ENCODE data around the gene CDH8. TPM values are rescaled to one million over a fixed set of nuclear protein-coding genes. Genes with fewer than 3 reads are reported as not detected.

CDH8 gene
- polyA plus RNA-seq, 4 donors: 5.6 to 45.7 (median 7.9) TPM

DNA sequence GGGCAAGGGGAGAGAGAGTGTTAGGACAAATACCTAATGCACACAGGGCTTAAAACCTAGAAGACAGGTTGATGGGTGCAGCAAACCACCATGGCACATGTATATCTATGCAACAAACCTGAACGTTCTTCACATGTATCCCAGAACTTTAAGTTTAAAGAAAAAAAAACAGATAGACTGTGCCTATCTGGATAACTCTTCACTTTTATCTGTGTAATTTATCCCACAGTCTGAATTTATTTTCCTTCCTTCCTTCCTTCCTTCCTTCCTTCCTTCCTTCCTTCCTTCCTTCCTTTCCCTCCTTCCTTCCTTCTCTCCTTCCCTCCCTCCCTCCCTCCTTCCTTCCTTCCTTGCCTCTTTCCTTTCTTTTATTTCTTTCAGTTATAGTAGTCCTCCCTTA, 370.7 kb downstream of the CDH8 start:
- DNase-seq (ENCODE audit: low read depth in 4 of 4, low spot score in 3 of 4): no peak

DNA sequence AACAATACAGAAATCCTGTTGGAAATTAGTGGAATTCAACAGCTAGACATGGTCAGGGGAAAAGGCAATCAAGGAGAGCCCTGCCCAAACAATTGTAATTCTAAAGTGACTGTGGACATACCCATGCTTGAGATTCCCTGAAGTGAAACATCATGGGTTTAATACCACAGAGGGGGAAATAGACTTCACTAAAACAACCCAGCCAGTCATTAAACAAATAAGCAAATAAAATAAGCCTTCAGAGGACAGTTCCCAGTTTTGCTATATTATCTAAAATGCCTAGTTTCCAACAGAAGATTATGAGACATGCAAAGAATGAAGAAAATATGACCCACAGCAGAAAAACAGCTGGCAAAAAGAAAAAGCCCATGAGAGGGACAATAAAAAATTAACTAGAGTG, 376.3 kb downstream of the CDH8 start:
- no peak for DNase-seq (ENCODE audit: low read depth in 4 of 4, low spot score in 3 of 4)

GRCh38 chr16:61654962-61655361, 381.3 kb downstream of the CDH8 start:
- DNase-seq (ENCODE audit: low read depth in 4 of 4, low spot score in 3 of 4): no peak

GRCh38 chr16:61653544-61653943, 382.7 kb downstream of the CDH8 start:
- DNase-seq (ENCODE audit: low read depth in 4 of 4, low spot score in 3 of 4): no peak

DNA sequence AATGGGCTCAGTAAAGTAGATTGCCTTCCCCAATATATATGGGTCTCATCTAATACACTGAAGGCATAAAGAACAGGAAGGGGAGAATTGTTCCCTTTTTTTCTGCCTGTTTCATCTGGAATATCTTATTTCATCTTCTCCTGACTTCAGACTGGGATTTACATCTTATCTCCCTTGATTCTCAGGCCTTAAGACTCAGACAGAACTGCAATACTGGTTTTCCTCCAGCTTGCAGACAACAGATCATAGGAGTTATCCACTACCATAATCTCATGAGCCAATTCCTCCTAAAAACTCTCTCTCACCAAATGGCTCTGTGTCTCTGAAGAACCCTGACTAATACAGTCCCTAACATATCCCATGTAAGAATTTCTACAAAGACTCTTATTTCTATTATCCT, 390.7 kb downstream of the CDH8 start:
- no peak for DNase-seq (ENCODE audit: low read depth in 4 of 4, low spot score in 3 of 4)

GRCh38 chr16:61644736-61645135, 391.5 kb downstream of the CDH8 start:
- no peak for DNase-seq (ENCODE audit: low read depth in 4 of 4, low spot score in 3 of 4)

GRCh38 chr16:61617219-61617783, 418.9 kb downstream of the CDH8 start:
- DNase-seq (ENCODE audit: low read depth in 4 of 4, low spot score in 3 of 4): no peak

DNA sequence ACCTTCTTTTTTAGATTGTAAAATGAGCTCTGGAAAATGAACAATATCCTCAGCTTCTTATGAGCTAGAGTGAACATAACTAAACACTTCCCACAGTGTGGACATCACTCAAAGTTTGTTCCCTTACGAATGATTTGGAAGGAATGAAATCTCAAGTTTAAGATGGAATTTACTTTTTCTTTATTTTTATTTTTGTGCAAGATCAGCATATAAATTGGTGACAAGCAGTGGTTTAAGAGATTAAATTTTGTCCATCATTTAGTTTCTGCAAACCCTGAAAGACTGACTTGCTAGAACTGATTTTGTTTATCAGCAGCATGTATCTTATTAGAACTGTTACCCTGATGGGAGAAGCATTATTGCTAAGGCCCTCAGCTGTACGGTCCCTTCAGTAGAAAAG, 420.1 kb downstream of the CDH8 start:
- no peak for DNase-seq (ENCODE audit: low read depth in 4 of 4, low spot score in 3 of 4)

DNA sequence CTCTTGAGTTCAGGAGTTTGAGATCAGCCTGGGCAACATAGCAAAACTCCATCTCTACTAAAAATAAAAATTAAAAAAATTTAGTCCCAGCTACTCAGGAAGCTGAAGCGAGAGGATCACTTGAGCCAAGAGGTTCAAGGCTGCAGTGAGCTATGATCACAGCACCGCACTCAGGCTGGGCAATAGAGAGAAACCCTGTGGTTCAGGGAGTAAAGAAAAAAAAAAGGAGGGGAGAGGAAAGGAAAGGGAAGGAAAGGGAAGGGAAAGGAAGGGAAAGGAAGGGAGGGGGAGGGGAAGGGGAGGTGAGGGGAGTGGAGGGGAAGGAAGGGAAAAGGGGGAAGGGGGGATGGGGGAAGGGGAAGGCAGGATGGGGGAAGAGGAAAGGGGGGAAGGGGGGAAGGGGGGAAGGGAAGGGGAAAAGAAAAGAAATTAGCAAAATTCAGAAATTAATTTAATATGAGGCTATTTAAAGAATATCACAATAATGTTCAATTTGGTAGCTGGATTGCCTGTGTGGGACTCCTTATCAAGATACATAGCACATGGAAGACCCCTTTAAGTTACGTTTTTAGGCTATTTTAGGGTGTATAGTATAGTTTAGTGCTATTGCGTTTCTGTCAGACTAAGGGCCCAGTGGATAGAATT, 424.3 kb downstream of the CDH8 start:
- no peak for DNase-seq (ENCODE audit: low read depth in 4 of 4, low spot score in 3 of 4)

DNA sequence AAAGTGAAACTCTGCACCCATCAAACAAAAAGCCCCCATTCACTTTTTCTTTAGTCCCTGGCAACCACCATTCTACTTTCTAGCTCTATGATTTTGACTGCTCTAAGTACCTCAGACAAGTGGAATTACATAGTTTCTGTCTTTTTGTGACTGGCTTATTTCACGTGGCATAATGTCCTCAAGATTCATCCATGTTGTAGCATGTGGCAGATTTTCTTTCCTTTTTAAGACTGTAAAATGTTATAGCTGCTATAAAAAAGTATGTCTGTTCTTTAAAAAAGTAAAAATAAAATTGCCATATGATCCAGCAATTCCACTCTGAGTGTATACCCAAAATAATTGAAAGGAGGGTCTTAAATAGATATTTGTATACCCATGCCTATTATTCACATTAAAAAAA, 429.7 kb downstream of the CDH8 start:
- no peak for DNase-seq (ENCODE audit: low read depth in 4 of 4, low spot score in 3 of 4)

All from left renal pelvis (tissue), 4 donors.